Ovary (tissue), 9 donors: Measurements from ENCODE around the gene SON. TPM values are rescaled to one million over a fixed set of nuclear protein-coding genes. Genes with fewer than 3 reads are reported as not detected.

Experiments used
- DNase-seq, 5 donors: peaks; one replicate each; pipeline ENCODE4 v3.0.0-alpha.2; 2019 to 2020
- H3K27ac ChIP-seq, 2 donors: fragments of 200-600 bp; one replicate each; pipeline versions ENCODE4 v1.5.1 to v1.8.0; 2019 to 2022
- H3K27me3 ChIP-seq: fragments of 200-600 bp; one replicate; pipeline ENCODE4 v1.8.0; 2022
- H3K36me3 ChIP-seq: fragments of 200-600 bp; sonication (generic); one replicate; pipeline ENCODE4 v1.5.1; 2019
- H3K4me1 ChIP-seq: one replicate; pipeline ENCODE4 v1.8.1; 2013; ENCODE audit warnings: mild to moderate bottlenecking, moderate library complexity; ENCODE audit not compliant: insufficient read depth
- H3K4me3 ChIP-seq: fragments of 200-600 bp; sonication (generic); one replicate; pipeline ENCODE4 v1.5.1; 2017
- H3K9me3 ChIP-seq, 2 donors: fragments of 200-600 bp in 1 of 2; sonication (generic) in 1 of 2; one replicate each; pipeline versions ENCODE4 v1.5.1 to v1.8.1; 2013 to 2019; ENCODE audit warnings: mild to moderate bottlenecking in 1 of 2, moderate library complexity in 1 of 2
- EP300 ChIP-seq: sonication (generic); formaldehyde crosslinking; IDR thresholded peaks from one replicate; pipeline ENCODE4 v1.6.1; 2017; ENCODE audit warnings: antibody characterized with exemption
- POLR2A ChIP-seq: fragments of 450-650 bp; IDR thresholded peaks from one replicate; pipeline ENCODE4 v1.6.1; 2017; ENCODE audit warnings: antibody characterized with exemption, mild to moderate bottlenecking, moderate library complexity
- WGBS, 3 donors: extraction: QIAGEN DNeasy Blood & Tissue Kit in 1 of 3; methylation state at CpG; one replicate each; pipeline versions ENCODE4 v1.1.5 to v1.1.7; 2013 to 2017; 5-methylcytosine and 5-hydroxymethylcytosine counted together
- intact Hi-C, 4 donors: fragments of 100-400 bp; cut with DNase I; formaldehyde crosslinking; loops; one replicate each; pipeline versions ENCODE4 v1.11.0 to v1.15.1; 2022 to 2023
- polyA plus RNA-seq, 2 donors: library from polyadenylated mRNA; stranded (reverse); fragments of 200-250 nt in 1 of 2; fragments of 350-450 nt in 1 of 2; fragmentation: Illumina TruSeq in 1 of 2; extraction: RNeasy Lipid Tissue Mini Kit (QIAGEN cat#74804) in 1 of 2; gene quantifications; one replicate each; pipeline ENCODE4 v1.2.3, GENCODE V29; 2013 to 2014
- total RNA-seq, 7 donors: library from RNA; depleted of rRNA in 2 of 7; stranded (reverse); fragments of >200 nt in 2 of 7; fragmentation: NEBNext Ultra II Directional in 3 of 7; extraction: Animal tissue kit (Norgen Biotek cat#: 25700) in 3 of 7; gene quantifications; one replicate each; pipeline versions ENCODE4 v1.1.0 to v1.2.4, GENCODE V29; 2016 to 2023
- TF ChIP-seq, protein P1 (sequence below), 3 donors: fragments of 450-650 bp in 2 of 3; fragments of 200-600 bp in 1 of 3; IDR thresholded peaks; one replicate each; pipeline versions ENCODE4 v1.5.1 to v1.8.0; 2016 to 2022; ENCODE audit warnings: antibody characterized with exemption in 3 of 3, mild to moderate bottlenecking in 1 of 3
- donor health status: DM: no; HTN: no; CAD: no; lungs with moderate emphysema.
- donor health status: DM: no; HTN: no; CAD: no.
- donor health status: Bipolar disorder and iron deficiency.
- donor health status: DM: yes; HTN: yes; CAD: no.
- donor health status: DM: no; HTN: no; CAD: no.
- donor health status: DM: yes; HTN: yes; CAD: no.

SON gene
- total and polyA plus RNA-seq, 9 donors, result 107 to 351 (median 263) TPM

DNA sequence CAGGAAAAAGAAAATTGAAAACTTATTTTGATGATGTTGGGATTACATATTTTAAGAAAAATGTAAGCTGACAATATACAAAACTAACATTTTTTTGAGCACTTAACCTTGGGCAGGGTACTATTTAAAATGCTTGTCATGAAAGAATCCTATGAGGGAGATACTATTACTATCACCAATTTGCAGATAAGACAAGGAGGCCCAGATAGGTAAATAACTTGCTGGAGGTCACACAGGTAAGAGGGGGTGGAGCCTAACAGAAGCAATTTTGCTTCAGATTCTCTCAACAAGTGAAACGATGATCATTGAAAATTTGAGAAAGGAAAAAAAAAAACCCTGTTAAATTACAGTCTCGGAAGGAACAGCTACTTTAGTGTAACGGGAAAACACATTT, 2.1 kb upstream of the SON start:
- Histone ChIP-seq H3K27ac (peak overlapping the region in 1 of 2 donors; percentile 94), H3K9me3 (no peaks in the 10 kb centered on the region), H3K4me1 (peaks cover 5% of the 10 kb centered on the region), H3K4me3 (peak overlapping the region; percentile 88), H3K36me3 (no peaks in the 10 kb centered on the region), H3K27me3 (no peaks in the 10 kb centered on the region)
- no peak for DNase-seq
- WGBS, 3 donors, result 39 to 54% (median 46%) methylated on average over 3 of the region's 3 CpGs
- TF ChIP-seq, protein P1, sequence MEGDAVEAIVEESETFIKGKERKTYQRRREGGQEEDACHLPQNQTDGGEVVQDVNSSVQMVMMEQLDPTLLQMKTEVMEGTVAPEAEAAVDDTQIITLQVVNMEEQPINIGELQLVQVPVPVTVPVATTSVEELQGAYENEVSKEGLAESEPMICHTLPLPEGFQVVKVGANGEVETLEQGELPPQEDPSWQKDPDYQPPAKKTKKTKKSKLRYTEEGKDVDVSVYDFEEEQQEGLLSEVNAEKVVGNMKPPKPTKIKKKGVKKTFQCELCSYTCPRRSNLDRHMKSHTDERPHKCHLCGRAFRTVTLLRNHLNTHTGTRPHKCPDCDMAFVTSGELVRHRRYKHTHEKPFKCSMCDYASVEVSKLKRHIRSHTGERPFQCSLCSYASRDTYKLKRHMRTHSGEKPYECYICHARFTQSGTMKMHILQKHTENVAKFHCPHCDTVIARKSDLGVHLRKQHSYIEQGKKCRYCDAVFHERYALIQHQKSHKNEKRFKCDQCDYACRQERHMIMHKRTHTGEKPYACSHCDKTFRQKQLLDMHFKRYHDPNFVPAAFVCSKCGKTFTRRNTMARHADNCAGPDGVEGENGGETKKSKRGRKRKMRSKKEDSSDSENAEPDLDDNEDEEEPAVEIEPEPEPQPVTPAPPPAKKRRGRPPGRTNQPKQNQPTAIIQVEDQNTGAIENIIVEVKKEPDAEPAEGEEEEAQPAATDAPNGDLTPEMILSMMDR (IDR thresholded peaks at IDR 0.05), result no peak
- no peak for TF ChIP-seq EP300
- TF ChIP-seq POLR2A, result no peak
- intact Hi-C loops, result loop anchor here in 1 of 4 donors (5.0 kb wide), 1 partner anchor 102 kb away; the partner anchor contains the start of genes CRYZL1 and ITSN1

DNA sequence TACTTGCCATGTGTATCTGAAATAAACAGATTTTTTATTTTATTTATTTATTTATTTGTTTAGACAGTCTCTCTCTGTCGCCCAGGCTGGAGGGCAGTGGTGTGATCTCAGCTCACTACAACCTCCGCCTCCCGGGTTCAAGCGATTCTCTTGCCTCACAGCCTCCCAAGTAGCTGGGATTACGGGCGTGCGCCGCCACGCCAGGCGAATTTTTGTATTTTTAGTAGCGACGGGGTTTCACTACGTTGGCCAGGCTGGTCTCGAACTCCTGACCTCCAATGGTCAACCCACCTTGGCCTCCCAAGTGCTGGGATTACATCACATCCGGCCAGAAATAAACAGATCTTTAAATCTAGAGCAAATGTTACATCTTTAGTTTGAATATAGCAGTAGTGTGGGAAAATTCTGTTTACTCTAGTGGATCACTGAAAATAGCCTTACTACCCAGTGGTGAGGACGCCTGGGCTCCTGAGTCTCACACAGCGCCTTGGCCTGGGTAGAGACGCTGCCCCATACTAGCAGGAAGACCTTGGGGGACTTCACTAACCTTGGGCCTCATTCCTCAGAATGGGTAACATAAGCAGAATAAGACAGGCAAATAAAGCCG, 1.6 kb upstream of the SON start:
- no peaks in the 10 kb centered on the region for H3K36me3 ChIP-seq
- H3K27me3 ChIP-seq, result no peaks in the 10 kb centered on the region
- TF ChIP-seq EP300 (no peak), POLR2A (no peak)
- TF ChIP-seq, protein P1 (IDR thresholded peaks at IDR 0.05), result no peak
- peak in 4 of 5 donors; percentile 22 to 58 (median 41) for DNase-seq
- no peaks in the 10 kb centered on the region for H3K9me3 ChIP-seq
- 37 to 46% (median 45%) methylated on average over 19 of the region's 19 CpGs for WGBS, 3 donors
- H3K4me3 ChIP-seq, result peak overlapping the region; percentile 88
- peak overlapping the region in 1 of 2 donors; percentile 94 for H3K27ac ChIP-seq
- peaks cover 5% of the 10 kb centered on the region for H3K4me1 ChIP-seq
- intact Hi-C loops, result loop anchor here in 1 of 4 donors (5.0 kb wide), 1 partner anchor 101 kb away; the partner anchor contains the start of genes CRYZL1 and ITSN1

DNA sequence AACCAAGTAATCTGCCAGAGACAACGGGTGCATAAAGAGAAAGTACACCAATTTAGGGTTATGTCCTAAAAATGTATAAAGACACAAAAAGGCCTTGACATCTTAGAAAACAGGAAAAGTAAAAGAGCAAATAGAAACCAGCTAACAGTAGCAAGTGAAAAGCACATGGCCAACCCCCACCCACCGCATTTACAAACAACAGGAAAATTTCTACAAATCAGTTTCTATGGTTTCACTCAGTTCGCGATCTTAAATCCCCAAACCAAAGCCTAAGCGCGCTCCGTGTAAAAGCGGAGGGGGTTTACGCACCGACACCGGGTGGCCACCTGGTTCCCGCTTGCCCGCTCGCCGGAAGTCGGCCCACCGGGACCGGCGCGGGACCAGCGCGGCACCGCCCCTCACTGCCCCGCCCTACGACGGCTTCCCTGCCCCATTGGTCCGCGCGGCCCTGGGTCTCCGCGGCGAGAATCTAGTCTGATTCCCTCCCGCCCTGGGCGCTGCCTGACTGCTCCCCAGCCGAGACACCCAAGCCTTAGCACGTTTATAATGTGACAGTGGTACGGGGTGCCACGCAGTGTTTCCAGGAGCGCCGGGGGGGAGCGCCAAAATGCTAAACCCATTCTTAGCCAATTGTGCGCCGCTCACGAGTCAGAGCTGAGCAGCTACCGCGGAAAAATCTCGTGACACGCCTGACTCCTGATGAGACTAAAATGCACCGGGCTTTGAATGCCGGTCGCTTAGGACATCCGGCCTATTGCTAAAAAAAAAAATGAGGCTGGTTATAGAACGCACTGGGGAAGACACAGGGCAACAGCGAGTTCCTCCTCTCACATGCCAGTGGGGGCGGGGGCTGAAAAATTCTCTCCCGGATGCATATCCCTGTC, 840 bp upstream of the SON start, which contains the start of gene GART:
Gene GART (minus strand): TSS at position 362 of the 884 bp plus-strand sequence. CDS start 2,802 bp downstream, outside the sequence.
- peak within 1 kb of the TSS; percentile 88 for H3K4me3 ChIP-seq
- intact Hi-C loops, result loop anchor here in 1 of 4 donors (5.0 kb wide), 1 partner anchor 100 kb away; the partner anchor contains the start of genes CRYZL1 and ITSN1
- peaks cover 5% of the 10 kb centered on the region for H3K4me1 ChIP-seq
- H3K27ac ChIP-seq, result peak within 1 kb of the TSS; percentile 92 to 94
- H3K9me3 ChIP-seq, result no peaks in the 10 kb centered on the region
- TF ChIP-seq POLR2A, result peak; percentile 87
- TF ChIP-seq, protein P1 (IDR thresholded peaks at IDR 0.05), result no peak
- TF ChIP-seq EP300, result no peak
- H3K27me3 ChIP-seq, result no peaks in the 10 kb centered on the region
- DNase-seq, result peak; percentile 83 to 90 (median 85)
- H3K36me3 ChIP-seq, result no peaks in the 10 kb centered on the region
- 0% methylated on average over 55 to 56 of the region's 56 CpGs for WGBS, 3 donors

DNA sequence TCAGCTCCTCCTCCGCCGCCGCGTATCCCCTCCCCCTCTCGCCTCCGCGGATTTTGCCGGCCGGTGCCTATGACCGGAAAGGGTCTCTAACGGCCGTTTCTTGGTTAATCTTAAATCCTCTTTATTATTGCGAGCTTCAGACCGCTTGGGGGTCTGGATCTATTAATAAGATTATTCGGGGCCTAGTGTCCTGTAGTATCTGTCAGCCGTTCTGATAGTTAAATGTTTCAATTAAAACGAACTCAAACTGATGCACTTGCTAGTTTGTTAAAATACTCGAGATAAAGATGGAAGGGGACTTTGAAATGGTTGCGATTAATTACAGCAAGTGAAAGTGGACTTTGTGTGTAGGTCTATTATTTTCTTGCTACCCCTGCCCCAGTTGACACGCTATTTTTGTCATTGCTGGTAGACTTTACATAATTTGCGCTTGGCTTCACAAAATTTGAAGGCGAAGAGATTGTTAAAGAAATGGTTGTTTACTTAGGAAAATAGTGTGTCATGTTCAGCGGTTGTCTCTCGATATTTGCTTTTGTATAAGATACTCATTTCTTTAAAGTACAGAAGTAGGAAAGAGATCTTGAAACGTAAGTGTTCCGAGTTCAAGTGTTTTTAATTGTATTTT, 779 bp downstream of the SON start:
- H3K4me1 ChIP-seq, result peaks cover 5% of the 10 kb centered on the region
- intact Hi-C loops, result loop anchor here in 1 of 4 donors (5.0 kb wide), 1 partner anchor 99 kb away; the partner anchor contains the start of genes CRYZL1 and ITSN1
- 0% methylated on average over 26 of the region's 26 CpGs for WGBS, 3 donors

More for the DNA sequence above, 779 bp downstream of the SON start:
- H3K27ac ChIP-seq, result peak overlapping the region; percentile 92 to 94
- DNase-seq, result peak in 3 of 5 donors; percentile 70 to 82 (median 70)
- H3K36me3 ChIP-seq, result no peaks in the 10 kb centered on the region
- H3K9me3 ChIP-seq, result no peaks in the 10 kb centered on the region
- peak overlapping the region; percentile 88 for H3K4me3 ChIP-seq
- TF ChIP-seq, protein P1 (IDR thresholded peaks at IDR 0.05), result no peak
- TF ChIP-seq EP300 (no peak), POLR2A (no peak)
- H3K27me3 ChIP-seq, result no peaks in the 10 kb centered on the region
